ENCODE data around the gene DDB1.

The DDB1 gene

DNA sequence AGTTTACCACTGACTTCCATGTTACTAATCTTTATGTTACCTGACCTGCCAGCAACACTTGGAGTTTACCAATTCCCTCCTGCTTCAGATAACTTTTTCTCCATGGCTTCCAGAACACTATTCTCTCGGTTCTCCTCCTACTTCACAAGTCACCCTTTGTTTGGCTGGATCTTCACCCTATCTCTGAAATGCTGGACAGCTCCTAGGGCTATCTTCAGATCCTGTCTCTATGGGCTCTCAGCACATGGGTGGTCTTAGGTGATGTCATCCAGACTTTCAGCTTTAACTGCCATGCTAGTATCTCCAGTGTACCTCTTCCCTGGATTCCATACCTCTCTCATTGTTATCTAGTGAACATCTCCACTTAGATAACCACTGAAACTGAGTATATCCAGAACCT, 25.6 kb downstream of the DDB1 start:
- TF ChIP-seq CTCF (conservative IDR thresholded peaks at IDR 0.05; ENCODE audit: low read length), result no peak
- H3K4me3 ChIP-seq (ENCODE audit: low read length), result no peak overlapping the region
- no peak for DNase-seq (ENCODE audit: low read depth)

DNA sequence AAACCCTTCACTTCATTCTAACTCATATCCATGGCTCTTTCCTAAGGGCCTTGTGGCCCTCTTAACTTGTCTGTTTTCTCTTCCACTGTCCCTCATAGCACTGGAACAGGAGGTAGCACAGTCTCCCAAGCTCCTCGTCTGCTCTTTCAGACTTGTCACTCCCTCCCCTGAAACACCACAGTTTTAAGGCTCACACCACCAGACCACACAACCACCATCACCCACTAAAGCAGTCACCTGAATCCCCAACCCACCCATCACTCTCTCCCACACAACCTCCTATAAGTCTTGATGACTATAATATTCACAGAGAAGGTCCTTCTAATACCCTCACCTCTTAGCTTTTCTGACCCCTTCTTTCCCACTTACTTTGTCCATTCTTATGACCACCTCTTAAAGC, 26.7 kb downstream of the DDB1 start:
- DNase-seq (ENCODE audit: low read depth), result no peak
- no peak for TF ChIP-seq CTCF (conservative IDR thresholded peaks at IDR 0.05; ENCODE audit: low read length)
- H3K4me3 ChIP-seq (ENCODE audit: low read length), result no peak overlapping the region

GRCh38 chr11:61305417-61305816, 27.5 kb downstream of the DDB1 start:
- no peak for TF ChIP-seq CTCF (conservative IDR thresholded peaks at IDR 0.05; ENCODE audit: low read length)
- DNase-seq (ENCODE audit: low read depth), result no peak

DNA sequence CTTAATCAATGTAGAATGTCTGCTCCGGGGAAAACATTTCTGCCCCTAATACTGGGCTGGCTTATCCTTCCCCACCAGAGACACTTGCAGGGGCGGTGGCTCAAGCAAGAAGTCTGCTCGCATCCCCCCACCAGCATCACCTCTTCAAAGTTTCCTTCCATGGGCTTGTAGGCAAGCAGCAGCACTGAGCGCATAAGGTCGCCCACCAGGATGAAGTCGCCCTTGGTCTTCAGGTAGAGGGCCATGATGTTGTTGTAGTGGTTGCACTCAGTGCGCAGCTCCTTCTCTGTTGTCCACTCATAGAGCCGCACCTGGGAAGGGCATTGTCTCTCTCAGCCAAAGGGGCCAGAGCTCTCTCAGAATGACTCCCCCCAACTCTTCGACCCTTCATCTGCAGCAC, 29.2 kb downstream of the DDB1 start:
- DNase-seq (ENCODE audit: low read depth), result no peak
- TF ChIP-seq CTCF (conservative IDR thresholded peaks at IDR 0.05; ENCODE audit: low read length), result no peak
- no peak overlapping the region for H3K4me3 ChIP-seq (ENCODE audit: low read length)

More at GRCh38 chr11:61305417-61305816, 27.5 kb downstream of the DDB1 start:
- H3K4me3 ChIP-seq (ENCODE audit: low read length), result no peak overlapping the region

DNA sequence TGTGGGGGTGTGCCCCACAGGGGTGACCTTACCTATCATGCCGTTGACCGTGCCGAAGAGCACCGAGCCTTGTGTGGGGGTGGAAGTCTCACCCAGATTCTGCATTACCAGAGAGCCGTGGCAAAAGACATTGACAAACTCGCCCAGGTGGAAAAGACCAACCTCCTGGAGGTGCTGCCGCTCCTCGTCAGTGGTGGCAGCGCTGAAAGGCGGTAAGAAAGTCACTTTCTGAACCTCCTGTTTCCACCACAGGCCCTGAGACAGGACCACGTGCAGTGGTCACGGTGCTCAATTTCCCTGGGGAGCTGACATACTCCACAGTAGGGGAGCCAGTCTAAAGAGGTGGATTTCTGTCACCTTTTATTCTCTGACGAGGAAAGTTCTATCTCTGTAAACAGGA, 30.4 kb downstream of the DDB1 start:
- TF ChIP-seq CTCF (conservative IDR thresholded peaks at IDR 0.05; ENCODE audit: low read length), result no peak
- H3K4me3 ChIP-seq (ENCODE audit: low read length), result no peak overlapping the region
- DNase-seq (ENCODE audit: low read depth), result no peak

DNA sequence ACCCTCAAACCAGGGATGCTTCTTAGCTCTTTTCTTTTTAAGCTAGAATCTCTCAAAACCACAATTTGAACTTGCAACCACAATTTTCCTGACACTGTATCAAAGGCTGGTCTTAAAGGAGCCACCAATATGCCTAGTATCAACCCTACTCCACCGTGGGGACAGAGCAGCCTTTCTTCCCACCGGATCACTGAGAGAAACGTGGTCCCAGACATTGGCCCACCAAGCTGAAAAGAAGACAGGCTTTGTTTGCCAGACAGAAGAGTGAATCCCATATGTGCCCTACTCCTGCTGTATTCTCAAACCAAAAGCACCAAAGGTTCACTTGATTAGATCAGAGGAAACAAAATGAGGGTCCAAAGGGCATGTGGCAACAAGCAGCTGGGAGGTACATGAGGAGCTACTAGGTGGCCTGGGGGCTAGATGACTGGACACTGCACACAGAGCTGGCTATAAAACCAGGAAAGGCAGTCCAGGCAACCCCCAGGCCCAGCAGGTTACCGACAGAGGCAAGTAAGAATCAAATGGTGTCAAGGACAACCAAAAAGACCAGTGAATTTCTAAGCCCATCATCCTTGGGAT, 34.2 kb downstream of the DDB1 start:
- H3K4me3 ChIP-seq (ENCODE audit: low read length), result no peak overlapping the region
- no peak for TF ChIP-seq CTCF (conservative IDR thresholded peaks at IDR 0.05; ENCODE audit: low read length)
- DNase-seq (ENCODE audit: low read depth), result no peak

DNA sequence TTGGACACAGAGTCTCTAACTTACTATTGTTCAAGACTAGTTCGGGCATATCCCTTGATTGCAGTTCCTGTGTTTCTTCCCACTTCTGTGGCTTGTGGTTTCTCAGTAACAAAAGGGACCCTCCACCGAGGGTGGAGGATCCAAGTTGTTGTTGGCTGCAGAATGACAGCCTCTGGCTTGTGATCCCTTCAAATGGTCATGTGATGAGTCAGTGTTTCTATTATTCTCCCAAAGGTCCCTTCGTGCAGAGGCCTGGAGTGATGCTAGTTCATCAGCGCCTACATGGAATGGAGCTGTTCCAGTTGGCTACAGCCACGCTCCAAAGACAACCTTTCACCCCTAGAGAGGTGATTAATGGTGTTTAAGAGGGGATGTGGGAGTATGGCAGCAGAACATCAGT, 35.2 kb downstream of the DDB1 start:
- peak; percentile 94 for DNase-seq (ENCODE audit: low read depth)
- no peak for TF ChIP-seq CTCF (conservative IDR thresholded peaks at IDR 0.05; ENCODE audit: low read length)
- H3K4me3 ChIP-seq (ENCODE audit: low read length), result no peak overlapping the region

Data from AG10803 (cell line).